Caco-2 (cell line): ENCODE results near the gene FARS2. TPM values are rescaled to one million over a fixed set of nuclear protein-coding genes. Genes with fewer than 3 reads are reported as not detected.

Experiments
- BruUV-seq: library from RNA; stranded (reverse); fragments of 400-500 nt; replicated peaks from 2 replicates; lab custom pipeline; 2021; lab: Mats Ljungman, UMichigan
- CTCF ChIA-PET: fragments of 300-600 bp; sonication (Branson Sonifier 250); formaldehyde crosslinking; loops from one replicate; lab custom pipeline; 2022; ENCODE audit warnings: antibody characterized with exemption; lab: Charles Lee
- POLR2A ChIA-PET: fragments of 300-600 bp; sonication (Branson Sonifier 250); formaldehyde crosslinking; loops from one replicate; lab custom pipeline; 2022; ENCODE audit warnings: antibody characterized with exemption; lab: Charles Lee
- DNase-seq, 2 experiments: peaks; one replicate each; pipeline versions ENCODE4 v3.0.0 to v3.0.0-alpha.2; 2020 to 2022
- H3K27me3 ChIP-seq: replicated peaks from 2 replicates; pipeline ENCODE4 v1.6.0; 2011; ENCODE audit warnings: low read length; ENCODE audit not compliant: control insufficient read depth, insufficient read depth
- H3K36me3 ChIP-seq: 2 replicates; pipeline ENCODE4 v1.5.1; 2011; ENCODE audit warnings: low read length; ENCODE audit not compliant: control insufficient read depth, insufficient read depth
- H3K4me1 ChIP-seq: fragments of 250-450 bp; sonication (Bioruptor Pico); 2 replicates; pipeline ENCODE4 v1.5.1; 2020; ENCODE audit warnings: mild to moderate bottlenecking
- H3K4me3 ChIP-seq: 2 replicates; pipeline ENCODE4 v1.5.1; 2011; ENCODE audit warnings: low read depth, mild to moderate bottlenecking, control low read depth, low read length
- H3K9me3 ChIP-seq: fragments of 250-450 bp; sonication (Bioruptor Pico); 2 replicates; pipeline ENCODE4 v1.5.1; 2020; ENCODE audit warnings: mild to moderate bottlenecking, moderate library complexity
- H3K27ac Mint-ChIP-seq: one replicate; pipeline ENCODE4 v1.8.0; 2022; ENCODE audit warnings: mixed read lengths; ENCODE audit not compliant: unreplicated experiment
- H3K27me3 Mint-ChIP-seq: one replicate; pipeline ENCODE4 v1.8.0; 2022; ENCODE audit warnings: mixed read lengths; ENCODE audit not compliant: insufficient read depth, unreplicated experiment
- H3K36me3 Mint-ChIP-seq: one replicate; pipeline ENCODE4 v1.8.0; 2022; ENCODE audit warnings: mild to moderate bottlenecking, mixed read lengths; ENCODE audit not compliant: insufficient read depth, unreplicated experiment
- H3K4me1 Mint-ChIP-seq: one replicate; pipeline ENCODE4 v1.8.0; 2022; ENCODE audit warnings: low read depth, mixed read lengths; ENCODE audit not compliant: unreplicated experiment
- H3K4me3 Mint-ChIP-seq: one replicate; pipeline ENCODE4 v1.8.0; 2022; ENCODE audit warnings: mild to moderate bottlenecking, moderate library complexity, mixed read lengths; ENCODE audit not compliant: unreplicated experiment
- H3K9me3 Mint-ChIP-seq: one replicate; pipeline ENCODE4 v1.8.0; 2022; ENCODE audit warnings: mixed read lengths; ENCODE audit not compliant: unreplicated experiment
- CTCF ChIP-seq, 2 experiments: fragments of 200-600 bp in 1 of 2; IDR thresholded peaks; 1 replicate in 1 of 2; 2 replicates in 1 of 2; pipeline versions ENCODE4 v1.5.1 to v1.8.0; 2011 to 2022; ENCODE audit warnings: antibody characterized with exemption in 1 of 2, control low read depth in 1 of 2, inconsistent platforms in 1 of 2, low read depth in 1 of 2, low read length in 1 of 2, mild to moderate bottlenecking in 1 of 2, moderate library complexity in 1 of 2; ENCODE audit not compliant: insufficient read depth in 1 of 2, severe bottlenecking in 1 of 2, unreplicated experiment in 1 of 2
- intact Hi-C: fragments of 100-400 bp; cut with micrococcal nuclease; formaldehyde crosslinking; loops from one replicate; pipeline ENCODE4 v1.10.0; 2022; ENCODE audit not compliant: unreplicated experiment
- total RNA-seq: library from RNA; stranded (reverse); gene quantifications from 2 replicates; pipeline ENCODE4 v1.2.3, GENCODE V29; 2022

Gene FARS2
- total RNA-seq, 1 experiment from 2014 or later = 15.4 TPM

- Mint-ChIP-seq H3K4me1 (no peaks in the 10 kb centered on the region), H3K27me3 (no peaks in the 10 kb centered on the region), H3K4me3 (no peak overlapping the region), H3K9me3 (peaks cover under 1% of the 10 kb centered on the region), H3K27ac (no peak overlapping the region), H3K36me3 (peaks cover 4% of the 10 kb centered on the region)
- no peak for DNase-seq
- 0 out of 2 replicates have a peak, but pooled peaks cover 2% of the 10 kb centered on the region for H3K4me1 ChIP-seq
- POLR2A ChIA-PET = no interaction called here
- TF ChIP-seq CTCF (IDR thresholded peaks at IDR 0.05; ENCODE audit: insufficient read depth in 1 of 2, low read depth in 1 of 2, low read length in 1 of 2, severe bottlenecking in 1 of 2, unreplicated experiment in 1 of 2) = no peak
- CTCF ChIA-PET = no interaction called here
- no peaks in the 10 kb centered on the region for H3K36me3 ChIP-seq
- H3K9me3 ChIP-seq = no peaks in the 10 kb centered on the region
- no peak overlapping the region for H3K4me3 ChIP-seq
- no peaks in the 10 kb centered on the region for H3K27me3 ChIP-seq
- intact Hi-C loops = no loop called here
- BruUV-seq = no TSS peak
Observed at GRCh38 chr6:5744497-5744896, 483.2 kb downstream of the FARS2 start.

DNA sequence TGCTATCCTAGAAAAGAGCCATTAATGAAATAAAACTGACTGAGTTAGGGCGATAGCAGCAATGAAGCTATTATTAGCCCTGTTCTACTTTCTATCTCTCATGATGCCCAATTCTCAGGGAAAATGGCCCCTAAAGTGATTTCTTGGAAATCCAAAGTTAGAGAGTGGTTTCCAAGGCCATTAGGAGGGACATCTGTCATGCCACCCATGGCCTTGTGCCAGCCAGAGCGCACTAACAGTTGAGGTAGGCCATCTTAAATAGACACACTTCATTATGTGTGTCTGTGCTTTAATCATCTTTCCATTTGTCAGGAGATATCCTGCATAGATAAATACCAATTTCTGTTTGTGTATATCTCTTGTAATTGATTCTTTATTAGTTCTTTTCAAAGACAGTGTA is 483.8 kb downstream of the FARS2 start:
- H3K4me3 ChIP-seq = no peak overlapping the region
- DNase-seq = no peak
- POLR2A ChIA-PET = no interaction called here
- Mint-ChIP-seq H3K4me1 (no peaks in the 10 kb centered on the region), H3K4me3 (no peak overlapping the region), H3K27me3 (no peaks in the 10 kb centered on the region), H3K27ac (no peak overlapping the region), H3K36me3 (peaks cover 4% of the 10 kb centered on the region), H3K9me3 (peaks cover 6% of the 10 kb centered on the region)
- no TSS peak for BruUV-seq
- H3K9me3 ChIP-seq = no peaks in the 10 kb centered on the region
- no peak for TF ChIP-seq CTCF (IDR thresholded peaks at IDR 0.05; ENCODE audit: insufficient read depth in 1 of 2, low read depth in 1 of 2, low read length in 1 of 2, severe bottlenecking in 1 of 2, unreplicated experiment in 1 of 2)
- H3K4me1 ChIP-seq = 0 out of 2 replicates have a peak, but pooled peaks cover 2% of the 10 kb centered on the region
- CTCF ChIA-PET = no interaction called here
- H3K27me3 ChIP-seq = no peaks in the 10 kb centered on the region
- intact Hi-C loops = no loop called here
- H3K36me3 ChIP-seq = no peaks in the 10 kb centered on the region

- H3K27me3 Mint-ChIP-seq = no peaks in the 10 kb centered on the region
Observed at GRCh38 chr6:5746053-5746758, 484.9 kb downstream of the FARS2 start.

More at GRCh38 chr6:5746053-5746758, 484.9 kb downstream of the FARS2 start:
- ChIA-PET CTCF (no interaction called here), POLR2A (no interaction called here)
- intact Hi-C loops = no loop called here
- Histone ChIP-seq H3K36me3 (no peaks in the 10 kb centered on the region), H3K27me3 (no peaks in the 10 kb centered on the region), H3K4me1 (no peaks in the 10 kb centered on the region), H3K9me3 (no peaks in the 10 kb centered on the region), H3K4me3 (no peak overlapping the region)
- Mint-ChIP-seq H3K4me3 (no peak overlapping the region), H3K36me3 (peaks cover 4% of the 10 kb centered on the region), H3K4me1 (no peaks in the 10 kb centered on the region), H3K27ac (no peak overlapping the region), H3K9me3 (peaks cover 9% of the 10 kb centered on the region)
- TF ChIP-seq CTCF (IDR thresholded peaks at IDR 0.05; ENCODE audit: insufficient read depth in 1 of 2, low read depth in 1 of 2, low read length in 1 of 2, severe bottlenecking in 1 of 2, unreplicated experiment in 1 of 2) = peak in 1 of 2 experiments; percentile 47
- peak in 1 of 2 experiments; percentile 12 for DNase-seq
- no TSS peak for BruUV-seq
